ENCODE data around the gene PEX1. TPM values are rescaled to one million over a fixed set of nuclear protein-coding genes. Genes with fewer than 3 reads are reported as not detected.
"Not testable (repeated sequence)": the region's sequence is repeated elsewhere in the genome, so short reads cannot be mapped to it uniquely, and the experiment has no call there.

The PEX1 gene
- total RNA-seq, 2 donors from 2014 or later = 16.9 to 17.7 TPM

DNA sequence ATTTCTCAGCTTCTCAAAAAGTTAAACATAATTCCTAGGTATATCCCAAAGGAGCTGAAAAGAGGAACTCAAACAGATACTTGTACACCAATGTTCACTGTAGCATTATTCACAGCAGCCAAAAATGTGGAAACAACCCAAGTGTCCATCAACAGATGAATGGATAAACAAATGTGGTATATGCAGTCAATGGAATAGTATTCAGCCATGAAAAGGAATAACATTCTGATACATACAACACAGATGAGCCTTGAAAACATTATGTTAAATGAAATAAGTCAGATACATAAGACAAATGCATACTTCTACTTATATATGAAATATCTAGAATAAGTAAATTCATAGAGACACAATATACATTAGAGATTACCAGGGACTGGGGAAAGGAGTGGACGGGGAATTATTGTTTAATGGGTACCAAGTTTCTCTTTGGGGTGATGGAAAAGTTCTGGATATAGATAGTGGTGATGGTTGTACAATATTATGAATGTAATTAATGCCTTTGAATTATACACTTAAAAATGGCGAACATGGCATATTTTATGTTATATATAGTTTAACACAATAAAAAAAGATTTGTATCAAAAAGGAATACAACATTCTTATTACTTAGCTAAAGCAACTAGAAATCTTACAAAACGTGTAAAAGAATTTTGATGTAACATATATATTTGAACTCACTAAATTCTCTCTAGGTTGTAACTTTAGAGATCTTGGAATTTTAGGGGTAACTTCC lies 15.0 kb downstream of the PEX1 start:
- no peak for DNase-seq (ENCODE audit: low spot score)
- intact Hi-C loops (cut with DNase I) = loop anchor here in 1 of 2 donors (10.0 kb wide), 1 partner anchor 419 kb away; no protein-coding TSS in a partner anchor

- intact Hi-C loops (cut with DNase I) = no loop called here
- no peak for DNase-seq (ENCODE audit: low spot score)
Measured at GRCh38 chr7:92508946-92509345, 19.4 kb downstream of the PEX1 start.

- DNase-seq (ENCODE audit: low spot score) = no peak
- intact Hi-C loops (cut with DNase I) = no loop called here
Measured at GRCh38 chr7:92506363-92506762, 22.0 kb downstream of the PEX1 start.

DNA sequence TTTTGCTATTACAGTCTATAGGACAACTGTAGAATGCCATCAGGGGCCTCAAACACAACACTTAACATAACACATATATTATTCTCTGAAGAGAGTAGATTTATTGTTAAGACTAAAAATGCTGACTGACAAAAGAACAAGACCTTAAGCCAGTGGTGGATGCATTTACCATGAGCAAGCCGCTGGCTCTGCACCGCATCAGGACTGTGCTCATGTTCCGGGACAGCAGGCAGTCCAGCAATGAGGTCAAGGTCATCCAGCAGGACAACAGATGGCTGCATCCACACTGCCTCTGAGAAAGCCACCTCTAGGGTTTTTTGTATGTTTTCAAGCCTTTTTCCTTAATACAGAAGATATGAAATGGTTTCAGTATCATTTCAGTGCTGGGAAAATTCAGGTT lies 23.8 kb downstream of the PEX1 start:
- intact Hi-C loops (cut with DNase I) = no loop called here
- no peak for DNase-seq (ENCODE audit: low spot score)

- intact Hi-C loops (cut with DNase I) = no loop called here
- DNase-seq (ENCODE audit: low spot score) = no peak
Measured at GRCh38 chr7:92503767-92504166, 24.6 kb downstream of the PEX1 start.

DNA sequence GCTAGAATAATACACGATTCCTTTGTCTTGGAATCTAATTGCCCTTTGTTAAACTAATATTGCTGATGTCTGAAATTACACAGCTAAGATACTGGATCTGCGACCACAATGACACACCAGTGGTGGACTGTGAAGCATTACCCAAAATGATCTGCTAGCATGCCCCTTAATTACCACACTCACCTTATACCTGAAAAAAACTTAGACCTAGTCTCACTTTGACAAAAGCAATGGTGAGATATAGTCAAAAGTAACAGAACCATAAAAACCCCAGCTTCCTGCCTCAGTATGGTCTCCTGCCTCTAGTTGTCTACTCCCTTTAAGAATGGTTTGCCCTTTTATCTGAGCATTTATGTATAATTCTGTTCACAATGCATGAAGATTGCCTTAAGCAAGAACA lies 29.8 kb downstream of the PEX1 start:
- intact Hi-C loops (cut with DNase I) = no loop called here

GRCh38 chr7:92496876-92497275 lies 31.4 kb downstream of the PEX1 start:
- intact Hi-C loops (cut with DNase I) = no loop called here
- DNase-seq (ENCODE audit: low spot score) = no peak

More for the DNA sequence above, 29.8 kb downstream of the PEX1 start:
- no peak for DNase-seq (ENCODE audit: low spot score)

DNA sequence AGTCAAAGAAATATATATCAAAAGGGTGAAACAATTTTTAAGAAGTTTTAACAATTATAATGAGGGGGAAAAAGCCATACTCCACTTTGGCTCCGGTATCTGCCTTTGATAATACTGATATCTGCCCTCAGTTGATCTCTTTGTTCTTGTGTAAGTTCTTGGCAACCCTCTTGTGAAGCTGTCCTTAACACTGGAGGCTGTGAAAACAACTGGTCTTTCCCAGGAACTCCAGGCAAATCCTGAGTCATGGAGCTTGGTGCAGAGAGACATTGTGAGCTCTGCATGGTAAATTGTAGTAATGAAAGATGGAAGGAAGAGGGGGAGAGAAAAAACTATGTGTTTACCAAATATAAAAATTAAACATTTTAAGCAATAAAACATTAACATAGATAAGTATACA lies 38.7 kb downstream of the PEX1 start:
- DNase-seq (ENCODE audit: low spot score) = no peak
- intact Hi-C loops (cut with DNase I) = no loop called here

DNA sequence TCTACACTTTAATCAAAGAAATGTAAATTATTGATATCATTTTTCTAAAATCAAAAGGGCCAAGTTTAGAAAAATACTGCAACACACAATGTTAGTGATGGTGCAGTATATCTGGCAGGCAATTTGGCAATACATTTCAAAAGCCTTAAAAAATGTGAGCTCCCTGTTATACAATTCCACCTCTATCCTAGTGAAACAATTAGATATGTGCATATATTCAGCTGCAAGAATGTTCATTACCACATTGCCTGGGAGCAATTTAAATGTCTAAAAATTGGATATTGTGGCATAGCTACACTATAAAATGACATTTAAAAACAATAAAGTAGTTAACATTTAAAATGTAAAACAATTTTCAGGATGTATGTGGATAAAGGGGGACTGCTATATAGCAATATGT lies 40.5 kb downstream of the PEX1 start:
- intact Hi-C loops (cut with DNase I) = no loop called here
- no peak for DNase-seq (ENCODE audit: low spot score)

GRCh38 chr7:92485974-92486373 lies 42.3 kb downstream of the PEX1 start:
- no peak for DNase-seq (ENCODE audit: low spot score)
- intact Hi-C loops (cut with DNase I) = no loop called here

DNA sequence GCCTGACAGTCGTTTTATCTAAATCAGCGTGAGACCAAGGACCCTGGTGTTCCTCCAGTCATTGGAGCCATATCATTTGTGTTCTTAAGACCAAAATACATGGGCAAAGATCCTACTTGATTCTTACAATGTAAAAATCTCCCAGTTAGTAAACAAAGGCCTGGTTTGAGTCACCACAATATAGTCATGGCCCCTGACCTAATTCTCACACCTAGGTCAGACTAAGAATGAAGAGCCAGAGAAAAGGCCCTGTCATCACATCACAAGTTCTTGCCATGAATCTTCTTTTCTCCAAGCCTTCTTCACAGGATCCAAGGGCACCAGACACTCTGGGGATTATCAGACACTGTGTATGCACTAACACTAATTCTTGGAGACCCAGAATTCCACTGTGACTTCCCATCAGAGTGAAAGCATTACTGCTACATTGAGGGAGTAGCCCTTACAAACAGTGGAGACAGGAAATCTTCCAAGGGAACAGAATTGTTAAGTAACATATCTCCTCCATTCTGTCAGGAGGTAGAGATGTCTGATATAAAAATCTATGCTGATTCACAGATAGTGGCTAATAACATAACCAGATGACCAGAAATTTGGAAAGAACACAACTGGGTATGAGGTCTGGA lies 42.9 kb downstream of the PEX1 start:
- DNase-seq (ENCODE audit: low spot score) = no peak
- intact Hi-C loops (cut with DNase I) = no loop called here

- DNase-seq (ENCODE audit: low spot score); intact Hi-C loops (cut with DNase I): not testable (repeated sequence)
Measured at GRCh38 chr7:92484226-92484625, 44.1 kb downstream of the PEX1 start.

GRCh38 chr7:92483624-92484023 lies 44.7 kb downstream of the PEX1 start:
- intact Hi-C loops (cut with DNase I); DNase-seq (ENCODE audit: low spot score): not testable (repeated sequence)

- DNase-seq (ENCODE audit: low spot score); intact Hi-C loops (cut with DNase I): not testable (repeated sequence)
Measured at GRCh38 chr7:92479146-92479545, 49.2 kb downstream of the PEX1 start.

DNA sequence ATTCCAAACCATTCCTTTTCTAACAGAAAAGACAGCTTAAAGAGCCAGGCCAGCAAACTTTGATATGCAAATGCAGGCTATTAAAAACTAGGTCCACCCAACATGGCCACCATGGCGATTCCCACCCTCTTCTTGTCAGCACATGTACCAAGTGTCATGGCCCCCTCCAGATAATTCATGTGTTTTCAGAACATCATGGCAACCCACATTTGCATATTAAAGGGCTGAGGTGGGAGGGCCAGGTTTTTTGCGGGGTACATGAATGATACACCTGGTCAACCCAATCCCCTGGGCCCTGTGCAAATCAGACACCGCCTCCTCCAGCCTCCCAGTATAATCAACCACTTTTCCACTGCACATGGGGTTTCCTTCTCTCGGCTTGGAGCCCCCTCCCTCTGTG lies 49.6 kb downstream of the PEX1 start:
- intact Hi-C loops (cut with DNase I) = no loop called here
- DNase-seq (ENCODE audit: low spot score) = no peak

DNA sequence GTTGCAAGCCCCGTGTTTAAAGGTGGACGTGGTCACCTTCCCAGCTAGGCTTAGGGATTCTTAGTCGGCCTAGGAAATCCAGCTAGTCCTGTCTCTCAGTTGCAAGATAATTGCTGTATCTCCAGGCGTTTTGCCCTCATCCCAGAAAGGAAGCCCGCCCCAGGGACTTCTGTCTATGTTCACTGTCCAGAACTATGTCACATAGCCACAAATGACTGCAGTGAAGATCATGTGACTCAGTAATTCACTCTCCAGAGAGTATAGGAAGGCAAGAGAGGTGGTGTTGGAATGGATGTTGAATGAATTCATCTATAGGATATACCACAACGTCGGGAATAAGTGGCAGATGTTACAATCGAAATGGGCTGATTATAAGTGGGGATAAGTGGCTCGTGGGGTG lies 50.2 kb downstream of the PEX1 start:
- intact Hi-C loops (cut with DNase I) = no loop called here
- no peak for DNase-seq (ENCODE audit: low spot score)

GRCh38 chr7:92477681-92478080 lies 50.6 kb downstream of the PEX1 start, which contains the start of gene ERVW-1:
TSS of gene ERVW-1 (minus strand) at chr7:92477946. CDS start at chr7:92470381, 7,565 bp downstream.
- DNase-seq (ENCODE audit: low spot score); intact Hi-C loops (cut with DNase I): not testable (repeated sequence)

DNA sequence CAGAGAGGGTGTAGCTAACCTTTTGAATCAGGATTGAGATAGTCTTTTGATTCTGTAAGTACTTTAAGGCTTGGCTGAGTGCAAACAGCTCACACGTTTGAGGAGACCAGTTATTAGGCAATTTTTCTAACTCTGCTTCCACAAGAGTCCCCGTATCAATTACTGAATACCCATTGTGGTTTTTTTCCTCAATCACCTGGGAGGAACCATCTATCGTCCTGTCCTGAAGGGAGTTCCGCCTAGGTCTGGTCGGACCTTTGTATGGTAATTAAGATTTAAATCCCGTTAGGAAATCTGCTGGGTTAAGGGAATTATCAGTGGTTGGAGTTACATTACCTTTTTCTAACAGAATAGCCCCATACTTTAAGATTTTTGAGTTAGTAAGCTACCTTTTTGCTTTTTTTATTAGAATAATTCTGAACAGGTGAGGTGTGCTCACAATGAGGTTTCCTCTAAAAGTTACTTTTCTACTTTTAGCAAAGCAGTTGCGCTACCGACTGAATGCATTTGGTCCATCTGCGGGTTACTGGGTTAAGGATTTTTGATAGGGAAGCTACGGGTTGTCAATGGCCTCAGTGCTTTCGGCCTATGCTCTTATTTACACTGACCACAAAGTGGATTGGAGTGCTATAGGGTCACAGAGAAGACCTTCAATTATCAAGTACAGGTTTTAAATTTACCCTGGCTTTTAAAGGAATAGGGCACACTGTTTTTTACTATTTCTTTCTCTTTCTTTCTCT lies 52.3 kb downstream of the PEX1 start:
- intact Hi-C loops (cut with DNase I); DNase-seq (ENCODE audit: low spot score): not testable (repeated sequence)

DNA sequence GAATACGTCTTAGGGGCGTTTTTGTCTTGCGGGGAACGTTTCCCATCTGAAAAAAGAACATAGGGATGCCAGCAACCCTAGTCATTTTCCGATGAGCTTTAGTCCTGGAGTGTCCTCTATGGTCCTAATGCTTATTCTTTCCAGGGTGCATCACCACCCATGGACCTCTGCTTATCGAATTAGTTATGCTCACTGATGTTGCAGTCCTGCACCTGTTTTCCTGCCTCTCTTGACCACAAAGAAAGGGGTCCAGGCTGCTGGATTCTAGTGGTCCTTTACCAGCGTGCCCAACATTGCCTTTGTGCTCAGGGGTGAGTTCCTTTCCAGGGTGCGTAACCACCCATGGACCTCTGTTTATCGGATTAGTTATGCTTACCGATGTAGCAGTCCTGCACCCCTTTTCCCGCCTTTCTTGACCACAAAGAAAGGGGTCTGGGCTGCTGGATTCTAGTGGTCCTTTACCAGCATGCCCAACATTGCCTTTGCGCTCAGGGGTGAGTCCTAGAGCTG lies 53.0 kb downstream of the PEX1 start:
- intact Hi-C loops (cut with DNase I); DNase-seq (ENCODE audit: low spot score): not testable (repeated sequence)

DNA sequence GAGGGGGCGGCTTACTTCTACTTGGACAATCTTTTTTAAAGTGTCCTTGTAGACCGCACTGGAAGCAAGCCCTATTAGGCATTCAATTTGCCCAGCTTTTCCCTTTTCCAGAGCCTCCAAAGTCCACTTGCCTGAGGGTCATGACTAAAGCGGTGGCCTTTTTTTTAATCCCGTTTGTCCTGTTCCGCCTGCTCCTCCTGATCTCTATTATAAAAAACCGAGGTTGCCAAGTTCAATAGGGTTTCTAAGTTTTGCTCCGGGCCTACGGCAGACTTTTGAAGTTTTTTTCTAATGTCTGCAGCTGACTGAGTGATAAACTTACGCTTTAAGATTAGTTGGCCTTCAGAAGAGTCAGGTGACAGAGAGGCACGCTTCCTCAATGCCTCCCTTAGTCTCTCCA lies 54.3 kb downstream of the PEX1 start:
- DNase-seq (ENCODE audit: low spot score); intact Hi-C loops (cut with DNase I): not testable (repeated sequence)
